ENCODE results near the gene S100P. TPM values are rescaled to one million over a fixed set of nuclear protein-coding genes. Genes with fewer than 3 reads are reported as not detected.
A peak's percentile ranks its signal among the peaks of the same experiment; 100 is the strongest.
"Not testable (repeated sequence)": the region's sequence is repeated elsewhere in the genome, so short reads cannot be mapped to it uniquely, and the experiment has no call there.

The S100P gene
- not detected for total RNA-seq
- long read RNA-seq = 0 reads

- Histone ChIP-seq H3K4me3 (no peak within 1 kb of the TSS), H3K4me1 (peaks cover 46% of the 10 kb centered on the region), H3K9me3 (replicated peaks) (no peaks in the 10 kb centered on the region), H3K27ac (replicated peaks) (peak within 1 kb of the TSS; percentile 82), H3K36me3 (no peaks in the 10 kb centered on the region), H3K27me3 (ENCODE audit: low read depth) (no peaks in the 10 kb centered on the region)
- no peak for TF ChIP-seq CTCF (IDR thresholded peaks at IDR 0.05; ENCODE audit: borderline replicate concordance)
- intact Hi-C loops (cut with micrococcal nuclease) = no loop called here
- DNase-seq = no peak
Measured at GRCh38 chr4:6693231-6694176, at the start of gene S100P. Gene S100P (plus strand): TSS chr4:6693878. CDS start chr4:6693933, 55 bp downstream.

DNA sequence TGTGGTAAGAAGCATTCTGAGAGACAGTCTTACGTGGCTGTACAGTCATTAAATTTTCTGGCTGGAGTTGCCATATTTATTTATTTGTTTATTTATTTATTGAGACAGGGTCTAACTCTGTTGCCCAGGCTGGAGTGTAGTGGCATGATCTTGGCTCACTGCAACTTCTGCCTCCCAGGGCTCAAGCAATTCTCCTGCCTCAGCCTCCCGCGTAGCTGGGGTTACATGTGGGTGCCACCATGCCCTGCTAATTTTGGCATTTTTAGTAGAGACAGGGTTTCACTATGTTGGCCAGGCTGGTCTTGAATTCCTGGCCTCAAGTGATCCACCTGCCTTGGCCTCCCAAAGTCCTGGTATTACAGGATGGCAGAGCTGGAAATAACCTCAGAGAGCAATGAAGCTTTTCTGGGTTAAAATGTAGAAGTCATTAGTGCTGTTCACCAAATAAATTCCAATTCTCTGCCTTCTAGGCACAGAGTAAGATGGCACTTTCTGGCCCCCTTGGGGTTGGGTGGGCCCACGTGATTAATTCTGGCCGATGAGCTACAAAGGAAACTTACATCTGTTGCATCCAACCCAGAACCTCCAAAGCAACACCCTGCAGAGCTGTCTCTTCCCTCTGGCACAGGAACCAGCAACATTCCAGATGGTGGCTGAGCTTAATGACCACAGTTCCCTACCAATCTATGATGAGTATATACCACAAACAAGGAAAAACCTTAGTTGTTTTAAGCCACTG is 48.7 kb upstream of the S100P start:
- no peaks in the 10 kb centered on the region for H3K9me3 ChIP-seq (replicated peaks)
- DNase-seq = no peak
- peaks cover 19% of the 10 kb centered on the region for H3K36me3 ChIP-seq
- H3K4me3 ChIP-seq = no peak overlapping the region
- peaks cover 38% of the 10 kb centered on the region for H3K4me1 ChIP-seq
- no peaks in the 10 kb centered on the region for H3K27me3 ChIP-seq (ENCODE audit: low read depth)
- no peak overlapping the region for H3K27ac ChIP-seq (replicated peaks)
- TF ChIP-seq CTCF (IDR thresholded peaks at IDR 0.05; ENCODE audit: borderline replicate concordance) = no peak
- intact Hi-C loops (cut with micrococcal nuclease) = no loop called here

DNA sequence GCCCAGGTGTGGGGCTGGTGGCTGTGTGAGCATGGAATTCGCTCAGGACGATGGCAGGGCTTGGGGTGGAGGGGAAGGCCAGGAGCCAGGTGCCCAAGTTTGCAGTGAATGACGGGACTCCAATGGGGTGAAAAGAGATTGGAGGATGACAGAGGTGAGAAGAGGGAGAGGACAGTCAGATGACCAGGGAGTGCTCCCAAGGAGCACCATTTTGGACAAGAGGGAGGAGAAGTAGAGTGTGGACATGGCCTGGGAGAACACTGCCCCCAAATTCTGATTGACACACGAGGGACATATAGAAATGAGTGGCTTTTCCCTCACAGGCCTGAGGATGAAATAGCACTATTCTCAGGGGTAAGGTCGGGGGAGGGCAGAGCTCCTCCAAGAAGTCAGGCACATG is 46.5 kb upstream of the S100P start:
- DNase-seq = no peak
- Histone ChIP-seq H3K27ac (replicated peaks) (no peak overlapping the region), H3K4me3 (no peak overlapping the region), H3K27me3 (ENCODE audit: low read depth) (no peaks in the 10 kb centered on the region), H3K9me3 (replicated peaks) (no peaks in the 10 kb centered on the region), H3K4me1 (peaks cover 19% of the 10 kb centered on the region), H3K36me3 (peaks cover 12% of the 10 kb centered on the region)
- intact Hi-C loops (cut with micrococcal nuclease) = no loop called here
- no peak for TF ChIP-seq CTCF (IDR thresholded peaks at IDR 0.05; ENCODE audit: borderline replicate concordance)

DNA sequence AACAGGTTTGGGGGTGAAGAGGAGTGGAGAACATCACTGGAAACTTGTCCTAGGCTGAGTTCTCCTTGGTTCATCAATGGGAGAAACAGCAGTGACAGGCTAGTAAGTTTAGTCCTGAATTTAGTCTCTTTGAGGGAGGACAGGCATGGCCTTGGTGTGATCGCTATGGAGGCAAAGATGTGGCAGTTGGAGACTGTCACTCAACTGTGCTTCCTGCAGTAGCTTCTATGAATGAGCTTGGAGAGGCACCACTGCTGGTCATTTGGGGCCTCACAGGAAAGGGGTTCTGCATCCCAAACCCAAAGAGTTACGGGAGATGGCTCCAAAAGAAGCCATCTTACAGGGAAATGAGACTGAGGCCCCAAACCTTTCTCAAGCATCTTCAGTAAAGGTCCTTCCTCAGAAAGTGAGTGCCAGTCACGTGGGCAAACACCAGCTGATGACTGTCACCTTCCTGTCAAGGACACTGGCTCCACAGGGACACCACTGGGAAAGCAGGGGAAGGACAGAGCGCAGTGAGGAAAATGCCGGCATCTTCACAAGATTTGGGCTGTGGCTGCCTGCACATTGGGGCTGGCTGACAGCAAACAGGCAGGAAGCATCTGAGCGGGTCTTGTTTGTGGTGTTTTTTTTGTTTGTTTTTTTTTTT is 46.0 kb upstream of the S100P start:
- Histone ChIP-seq H3K36me3 (peaks cover 7% of the 10 kb centered on the region), H3K27me3 (ENCODE audit: low read depth) (no peaks in the 10 kb centered on the region), H3K27ac (replicated peaks) (no peak overlapping the region), H3K4me3 (no peak overlapping the region), H3K4me1 (peaks cover 14% of the 10 kb centered on the region), H3K9me3 (replicated peaks) (no peaks in the 10 kb centered on the region)
- TF ChIP-seq CTCF (IDR thresholded peaks at IDR 0.05; ENCODE audit: borderline replicate concordance) = no peak
- DNase-seq = no peak
- intact Hi-C loops (cut with micrococcal nuclease) = no loop called here

DNA sequence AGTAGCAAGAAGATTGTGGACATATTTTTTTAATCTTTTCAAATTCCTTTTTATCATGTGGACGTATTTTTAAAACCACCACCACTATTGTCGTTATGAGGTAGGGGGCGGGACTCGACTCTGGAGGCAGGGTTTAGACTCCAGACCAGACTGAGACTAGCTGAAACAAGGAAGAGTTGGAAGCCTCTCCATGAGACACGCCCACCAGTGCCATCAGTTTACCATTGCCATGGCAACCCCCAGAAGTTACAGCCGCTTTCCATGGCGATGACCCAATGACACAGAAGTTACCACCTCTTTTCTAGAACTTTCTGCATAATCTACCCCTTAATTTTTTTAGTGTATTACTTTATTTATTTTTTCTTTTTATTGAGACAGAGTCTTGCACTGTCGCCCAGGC is 44.5 kb upstream of the S100P start:
- no peaks in the 10 kb centered on the region for H3K27me3 ChIP-seq (ENCODE audit: low read depth)
- H3K4me3 ChIP-seq = no peak overlapping the region
- no peak overlapping the region for H3K27ac ChIP-seq (replicated peaks)
- H3K9me3 ChIP-seq (replicated peaks) = no peaks in the 10 kb centered on the region
- no peak for DNase-seq
- TF ChIP-seq CTCF (IDR thresholded peaks at IDR 0.05; ENCODE audit: borderline replicate concordance) = no peak
- intact Hi-C loops (cut with micrococcal nuclease) = no loop called here
- H3K36me3 ChIP-seq = no peaks in the 10 kb centered on the region
- no peaks in the 10 kb centered on the region for H3K4me1 ChIP-seq

GRCh38 chr4:6654211-6654610 is 39.5 kb upstream of the S100P start:
- H3K36me3 ChIP-seq; H3K27me3 ChIP-seq (ENCODE audit: low read depth); DNase-seq; H3K27ac ChIP-seq (replicated peaks); intact Hi-C loops (cut with micrococcal nuclease); H3K9me3 ChIP-seq (replicated peaks); H3K4me3 ChIP-seq; H3K4me1 ChIP-seq: not testable (repeated sequence)

- H3K4me1 ChIP-seq; H3K27ac ChIP-seq (replicated peaks); intact Hi-C loops (cut with micrococcal nuclease); DNase-seq; H3K4me3 ChIP-seq; H3K36me3 ChIP-seq; H3K9me3 ChIP-seq (replicated peaks): not testable (repeated sequence)
- H3K27me3 ChIP-seq (ENCODE audit: low read depth) = peaks cover 11% of the 10 kb centered on the region
Measured at GRCh38 chr4:6655291-6655690, 38.4 kb upstream of the S100P start.

All from left ventricle myocardium inferior (tissue), 1 donor.